ENCODE results near the gene SULF2. TPM values are rescaled to one million over a fixed set of nuclear protein-coding genes. Genes with fewer than 3 reads are reported as not detected.
A peak's percentile ranks its signal among the peaks of the same experiment; 100 is the strongest.

SULF2 gene
- total RNA-seq, 2 donors from 2014 or later: 37.2 to 55.1 TPM

- ATAC-seq (no peak), DNase-seq (no peak)
- intact Hi-C loops (cut with DNase I): loop anchor here in 1 of 2 donors (5.0 kb wide), 1 partner anchor 99 kb away; no protein-coding TSS in a partner anchor
Measured at GRCh38 chr20:47682916-47683315, 102.4 kb downstream of the SULF2 start.

GRCh38 chr20:47682028-47682783 is 103.1 kb downstream of the SULF2 start:
- intact Hi-C loops (cut with DNase I): loop anchor here in 1 of 2 donors (5.0 kb wide), 1 partner anchor 100 kb away; no protein-coding TSS in a partner anchor
- ATAC-seq (peak; percentile 84 to 89), DNase-seq (peak; percentile 84)

- intact Hi-C loops (cut with DNase I): loop anchor here in 1 of 2 donors (5.0 kb wide), 1 partner anchor 101 kb away; no protein-coding TSS in a partner anchor
- no peak for ATAC-seq
- DNase-seq: no peak
Measured at GRCh38 chr20:47680804-47681529, 104.3 kb downstream of the SULF2 start.

- intact Hi-C loops (cut with DNase I): loop anchor here (5.0 to 10.0 kb wide), 2 partner anchors 95 to 943 kb away; no protein-coding TSS in a partner anchor
- ATAC-seq: no peak
- DNase-seq: no peak
Measured at GRCh38 chr20:47679462-47679861, 105.8 kb downstream of the SULF2 start.

- intact Hi-C loops (cut with DNase I): loop anchor here (5.0 to 10.0 kb wide), 2 partner anchors 96 to 944 kb away; no protein-coding TSS in a partner anchor
- DNase-seq (no peak), ATAC-seq (no peak)
Measured at GRCh38 chr20:47678536-47678935, 106.7 kb downstream of the SULF2 start.

GRCh38 chr20:47677635-47678453 is 107.4 kb downstream of the SULF2 start:
- intact Hi-C loops (cut with DNase I): loop anchor here (5.0 to 10.0 kb wide), 2 partner anchors 97 to 944 kb away; no protein-coding TSS in a partner anchor
- ATAC-seq (peak in 1 of 2 donors; percentile 24), DNase-seq (peak; percentile 42)

GRCh38 chr20:47676912-47677634 is 108.2 kb downstream of the SULF2 start:
- no peak for DNase-seq
- ATAC-seq: no peak
- intact Hi-C loops (cut with DNase I): loop anchor here (5.0 to 10.0 kb wide), 2 partner anchors 98 to 945 kb away; no protein-coding TSS in a partner anchor

GRCh38 chr20:47676219-47676721 is 109.0 kb downstream of the SULF2 start:
- no peak for ATAC-seq
- intact Hi-C loops (cut with DNase I): loop anchor here (5.0 to 10.0 kb wide), 2 partner anchors 99 to 946 kb away; no protein-coding TSS in a partner anchor
- DNase-seq: no peak

GRCh38 chr20:47675190-47676142 is 109.8 kb downstream of the SULF2 start:
- intact Hi-C loops (cut with DNase I): loop anchor here (5.0 to 10.0 kb wide), 2 partner anchors 99 to 947 kb away; no protein-coding TSS in a partner anchor
- no peak for ATAC-seq
- DNase-seq: no peak

- DNase-seq: no peak
- no peak for ATAC-seq
- intact Hi-C loops (cut with DNase I): loop anchor here (5.0 to 10.0 kb wide), 2 partner anchors 100 to 948 kb away; no protein-coding TSS in a partner anchor
Measured at GRCh38 chr20:47674686-47675085, 110.6 kb downstream of the SULF2 start.

- DNase-seq (no peak), ATAC-seq (no peak)
- intact Hi-C loops (cut with DNase I): loop anchor here in 1 of 2 donors (10.0 kb wide), 1 partner anchor 101 kb away; no protein-coding TSS in a partner anchor
Measured at GRCh38 chr20:47674145-47674544, 111.1 kb downstream of the SULF2 start.

- ATAC-seq (no peak), DNase-seq (peak; percentile 7)
- intact Hi-C loops (cut with DNase I): loop anchor here in 1 of 2 donors (10.0 kb wide), 1 partner anchor 101 kb away; no protein-coding TSS in a partner anchor
Measured at GRCh38 chr20:47673671-47673955, 111.7 kb downstream of the SULF2 start.

- intact Hi-C loops (cut with DNase I): loop anchor here in 1 of 2 donors (10.0 kb wide), 1 partner anchor 102 kb away; no protein-coding TSS in a partner anchor
- no peak for ATAC-seq
- peak; percentile 4 for DNase-seq
Measured at GRCh38 chr20:47672886-47673670, 112.2 kb downstream of the SULF2 start.

GRCh38 chr20:47672166-47672565 is 113.1 kb downstream of the SULF2 start:
- intact Hi-C loops (cut with DNase I): loop anchor here in 1 of 2 donors (10.0 kb wide), 1 partner anchor 103 kb away; no protein-coding TSS in a partner anchor
- DNase-seq (no peak), ATAC-seq (no peak)

- ATAC-seq: peak; percentile 14 to 64
- DNase-seq: no peak
- intact Hi-C loops (cut with DNase I): loop anchor here in 1 of 2 donors (10.0 kb wide), 1 partner anchor 104 kb away; no protein-coding TSS in a partner anchor
Measured at GRCh38 chr20:47670913-47671312, 114.4 kb downstream of the SULF2 start.

Data from left cardiac atrium (tissue), 4 donors.